Colonic mucosa (tissue), 4 donors: ENCODE results near the gene VAMP5. TPM values are rescaled to one million over a fixed set of nuclear protein-coding genes. Genes with fewer than 3 reads are reported as not detected.

Experiments
- DNase-seq: peaks from one replicate; pipeline ENCODE4 v3.0.0-alpha.2; 2020
- H3K27ac ChIP-seq: fragments of 200-600 bp; one replicate; pipeline ENCODE4 v1.8.0; 2021
- H3K27me3 ChIP-seq: fragments of 200-600 bp; one replicate; pipeline ENCODE4 v1.8.0; 2021
- H3K36me3 ChIP-seq: fragments of 200-600 bp; one replicate; pipeline ENCODE4 v1.8.0; 2021
- H3K4me1 ChIP-seq: fragments of 200-600 bp; one replicate; pipeline ENCODE4 v1.8.0; 2021; ENCODE audit warnings: mild to moderate bottlenecking
- H3K4me3 ChIP-seq: fragments of 200-600 bp; one replicate; pipeline ENCODE4 v1.8.0; 2021
- H3K9ac ChIP-seq, 2 donors: one replicate each; pipeline ENCODE4 v1.7.0; 2013; ENCODE audit warnings: control low read depth in 2 of 2, low read depth in 2 of 2, low read length in 2 of 2
- H3K9me3 ChIP-seq: fragments of 200-600 bp; one replicate; pipeline ENCODE4 v1.8.0; 2021
- intact Hi-C: fragments of 100-400 bp; cut with DNase I; formaldehyde crosslinking; loops from one replicate; pipeline ENCODE4 v1.14.1; 2022
- total RNA-seq, 2 donors: library from RNA; stranded (reverse); fragmentation: NEBNext Ultra II Directional in 1 of 2; extraction: Animal tissue kit (Norgen Biotek cat#: 25700) in 1 of 2; gene quantifications; one replicate each; pipeline ENCODE4 v1.2.1, GENCODE V29; 2021
- TF ChIP-seq, protein P1 (sequence below): fragments of 200-600 bp; IDR thresholded peaks from one replicate; pipeline ENCODE4 v1.8.0; 2022; ENCODE audit warnings: antibody characterized with exemption, mild to moderate bottlenecking
- donor health status: healthy.
- donor health status: DM: no; HTN: no; CAD: no.
- donor health status: DM: no; HTN: no; CAD: no.

The VAMP5 gene
- total RNA-seq, 2 donors from 2014 or later: 14.0 to 16.9 TPM

DNA sequence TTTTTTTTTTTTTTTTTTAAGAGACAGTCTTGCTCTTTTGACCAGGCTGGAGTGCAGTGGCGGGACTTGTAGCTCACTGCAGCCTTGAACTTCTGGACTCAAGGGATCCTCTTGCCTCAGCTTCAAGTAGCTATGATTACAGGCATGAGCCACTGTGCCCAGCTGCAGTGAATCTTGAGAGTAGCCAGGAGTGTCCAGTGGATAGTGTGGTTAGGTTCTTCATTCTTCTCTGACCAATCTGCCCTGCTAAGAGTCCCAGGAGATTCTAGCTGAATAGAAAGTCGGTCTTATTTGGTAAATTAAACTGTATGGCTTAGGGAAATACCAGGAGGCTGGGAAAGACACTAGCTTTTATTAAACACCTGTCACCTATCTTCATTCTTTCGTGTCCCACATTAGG, 47.1 kb downstream of the VAMP5 start:
- H3K4me3 ChIP-seq: no peak overlapping the region
- no peak overlapping the region for H3K9ac ChIP-seq
- H3K9me3 ChIP-seq: no peaks in the 10 kb centered on the region
- intact Hi-C loops: no loop called here
- peaks cover 10% of the 10 kb centered on the region for H3K36me3 ChIP-seq
- no peak for DNase-seq
- no peaks in the 10 kb centered on the region for H3K4me1 ChIP-seq
- TF ChIP-seq, protein P1, sequence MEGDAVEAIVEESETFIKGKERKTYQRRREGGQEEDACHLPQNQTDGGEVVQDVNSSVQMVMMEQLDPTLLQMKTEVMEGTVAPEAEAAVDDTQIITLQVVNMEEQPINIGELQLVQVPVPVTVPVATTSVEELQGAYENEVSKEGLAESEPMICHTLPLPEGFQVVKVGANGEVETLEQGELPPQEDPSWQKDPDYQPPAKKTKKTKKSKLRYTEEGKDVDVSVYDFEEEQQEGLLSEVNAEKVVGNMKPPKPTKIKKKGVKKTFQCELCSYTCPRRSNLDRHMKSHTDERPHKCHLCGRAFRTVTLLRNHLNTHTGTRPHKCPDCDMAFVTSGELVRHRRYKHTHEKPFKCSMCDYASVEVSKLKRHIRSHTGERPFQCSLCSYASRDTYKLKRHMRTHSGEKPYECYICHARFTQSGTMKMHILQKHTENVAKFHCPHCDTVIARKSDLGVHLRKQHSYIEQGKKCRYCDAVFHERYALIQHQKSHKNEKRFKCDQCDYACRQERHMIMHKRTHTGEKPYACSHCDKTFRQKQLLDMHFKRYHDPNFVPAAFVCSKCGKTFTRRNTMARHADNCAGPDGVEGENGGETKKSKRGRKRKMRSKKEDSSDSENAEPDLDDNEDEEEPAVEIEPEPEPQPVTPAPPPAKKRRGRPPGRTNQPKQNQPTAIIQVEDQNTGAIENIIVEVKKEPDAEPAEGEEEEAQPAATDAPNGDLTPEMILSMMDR: no peak
- no peaks in the 10 kb centered on the region for H3K27me3 ChIP-seq
- no peak overlapping the region for H3K27ac ChIP-seq

DNA sequence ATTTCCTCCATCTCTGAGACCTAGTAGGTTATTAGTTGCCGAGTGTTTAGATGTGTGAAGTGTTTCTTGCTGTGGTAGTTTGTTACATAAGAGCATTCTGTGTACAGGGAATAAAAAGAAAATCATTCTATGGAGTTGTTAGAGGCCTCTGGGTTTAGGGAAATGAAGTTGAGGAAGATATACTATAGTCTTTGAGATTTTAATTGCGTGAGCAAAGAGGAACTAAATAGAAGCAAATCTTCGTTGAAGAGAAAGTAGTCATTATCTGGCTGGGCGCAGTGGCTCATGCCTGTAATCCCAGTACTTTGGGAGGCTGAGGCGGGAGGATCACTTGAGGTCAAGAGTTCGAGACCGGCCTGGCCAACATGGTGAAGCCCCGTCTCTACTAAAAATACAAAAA, 50.8 kb downstream of the VAMP5 start:
- no peak for DNase-seq
- no peaks in the 10 kb centered on the region for H3K9me3 ChIP-seq
- TF ChIP-seq, protein P1: no peak
- peaks cover 24% of the 10 kb centered on the region for H3K36me3 ChIP-seq
- no peak overlapping the region for H3K4me3 ChIP-seq
- H3K4me1 ChIP-seq: no peaks in the 10 kb centered on the region
- H3K27me3 ChIP-seq: no peaks in the 10 kb centered on the region
- no peak overlapping the region for H3K9ac ChIP-seq
- intact Hi-C loops: no loop called here
- H3K27ac ChIP-seq: no peak overlapping the region

DNA sequence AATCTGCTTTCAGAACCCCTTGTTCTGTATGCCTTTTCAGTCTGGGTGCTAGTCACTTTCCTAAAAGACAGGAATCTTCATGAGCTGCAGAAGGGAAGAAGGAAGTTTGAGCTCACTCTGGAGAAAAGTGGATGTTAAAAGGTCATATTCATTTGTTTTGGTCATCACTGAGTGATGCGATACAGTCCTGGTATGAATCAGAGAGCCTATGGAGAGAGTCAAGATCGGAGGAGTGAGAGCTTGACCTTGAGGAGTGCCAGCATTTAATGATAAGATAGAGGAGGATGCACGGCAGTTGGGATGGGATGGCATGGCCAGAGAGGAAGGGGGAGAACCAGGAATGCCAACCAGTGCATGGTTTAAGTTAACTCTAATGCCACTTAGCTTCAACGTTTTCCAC, 51.4 kb downstream of the VAMP5 start:
- H3K4me3 ChIP-seq: no peak overlapping the region
- no peaks in the 10 kb centered on the region for H3K9me3 ChIP-seq
- no peak overlapping the region for H3K27ac ChIP-seq
- no peak overlapping the region for H3K9ac ChIP-seq
- H3K27me3 ChIP-seq: no peaks in the 10 kb centered on the region
- intact Hi-C loops: no loop called here
- H3K4me1 ChIP-seq: no peaks in the 10 kb centered on the region
- DNase-seq: no peak
- peaks cover 22% of the 10 kb centered on the region for H3K36me3 ChIP-seq
- TF ChIP-seq, protein P1: no peak

DNA sequence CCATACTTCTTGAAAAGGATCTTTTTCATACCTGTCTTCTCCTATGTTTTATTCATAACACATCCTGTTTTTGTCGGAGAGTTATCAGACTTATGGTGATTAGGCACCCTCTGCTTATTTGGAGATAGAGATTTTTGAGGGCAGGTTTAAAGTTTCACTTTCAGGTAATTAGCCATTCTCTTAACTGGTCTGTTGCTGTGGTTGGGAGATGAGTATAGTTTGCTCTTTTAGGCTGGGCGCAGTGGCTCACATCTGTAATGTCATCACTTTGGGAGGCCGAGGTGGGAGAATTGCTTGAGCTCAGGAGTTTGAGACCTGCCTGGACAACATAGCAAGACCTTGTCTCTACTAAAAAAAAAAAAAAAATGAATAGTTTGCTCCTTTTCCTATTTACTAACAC, 58.5 kb downstream of the VAMP5 start:
- intact Hi-C loops: no loop called here
- no peak overlapping the region for H3K9ac ChIP-seq
- TF ChIP-seq, protein P1: no peak
- no peaks in the 10 kb centered on the region for H3K4me1 ChIP-seq
- no peaks in the 10 kb centered on the region for H3K27me3 ChIP-seq
- no peak overlapping the region for H3K4me3 ChIP-seq
- DNase-seq: no peak
- H3K36me3 ChIP-seq: peaks cover 41% of the 10 kb centered on the region
- H3K9me3 ChIP-seq: no peaks in the 10 kb centered on the region
- H3K27ac ChIP-seq: no peak overlapping the region

Other genes starting within 250 kb of the VAMP5 start
- 100 to 1,000 TPM; 145 to 190 TPM for gene RETSAT, start 229.9 kb upstream of the VAMP5 start, total RNA-seq
- gene ELMOD3, start 229.7 kb upstream of the VAMP5 start, total RNA-seq: 10 to 100 TPM; 13.4 to 19.4 TPM
- 100 to 1,000 TPM; 102 to 105 TPM for gene CAPG, start 174.1 kb upstream of the VAMP5 start, total RNA-seq
- 1 to 10 TPM; 1.6 to 9.2 TPM for gene SH2D6, start 165.7 kb upstream of the VAMP5 start, total RNA-seq
- 100 to 1,000 TPM; 105 to 156 TPM for gene MAT2A, start 45.3 kb upstream of the VAMP5 start, total RNA-seq
- gene GGCX, start 22.9 kb upstream of the VAMP5 start, total RNA-seq: 10 to 100 TPM; 25.7 to 49.9 TPM
- 100 to 1,000 TPM; 185 to 222 TPM for gene VAMP8, start 6.8 kb upstream of the VAMP5 start, total RNA-seq
- gene RNF181, start 11.3 kb downstream of the VAMP5 start, total RNA-seq: 100 to 1,000 TPM in 1 of 2 donors, 10 to 100 TPM in 1; 86.0 to 106 TPM
- gene TMEM150A, start 18.3 kb downstream of the VAMP5 start, total RNA-seq: 1 to 10 TPM; 5.2 to 7.2 TPM
- 10 to 100 TPM; 36.8 to 40.5 TPM for gene C2orf68, start 27.6 kb downstream of the VAMP5 start, total RNA-seq
- 10 to 100 TPM; 39.1 to 50.5 TPM for gene USP39, start 31.8 kb downstream of the VAMP5 start, total RNA-seq
- gene SFTPB, start 83.8 kb downstream of the VAMP5 start, total RNA-seq: 10 to 100 TPM in 1 of 2 donors, under 1 TPM in 1; 0.29 to 17.3 TPM
- gene GNLY, start 109.9 kb downstream of the VAMP5 start, total RNA-seq: 1 to 10 TPM in 1 of 2 donors, under 1 TPM in 1; 0.32 to 4.7 TPM
- 1 to 10 TPM; 2.5 TPM for gene ATOH8, start 169.6 kb downstream of the VAMP5 start, total RNA-seq